ENCODE data around the gene ROPN1.
"Not testable (repeated sequence)": the region's sequence is repeated elsewhere in the genome, so short reads cannot be mapped to it uniquely, and the experiment has no call there.

The ROPN1 gene

DNA sequence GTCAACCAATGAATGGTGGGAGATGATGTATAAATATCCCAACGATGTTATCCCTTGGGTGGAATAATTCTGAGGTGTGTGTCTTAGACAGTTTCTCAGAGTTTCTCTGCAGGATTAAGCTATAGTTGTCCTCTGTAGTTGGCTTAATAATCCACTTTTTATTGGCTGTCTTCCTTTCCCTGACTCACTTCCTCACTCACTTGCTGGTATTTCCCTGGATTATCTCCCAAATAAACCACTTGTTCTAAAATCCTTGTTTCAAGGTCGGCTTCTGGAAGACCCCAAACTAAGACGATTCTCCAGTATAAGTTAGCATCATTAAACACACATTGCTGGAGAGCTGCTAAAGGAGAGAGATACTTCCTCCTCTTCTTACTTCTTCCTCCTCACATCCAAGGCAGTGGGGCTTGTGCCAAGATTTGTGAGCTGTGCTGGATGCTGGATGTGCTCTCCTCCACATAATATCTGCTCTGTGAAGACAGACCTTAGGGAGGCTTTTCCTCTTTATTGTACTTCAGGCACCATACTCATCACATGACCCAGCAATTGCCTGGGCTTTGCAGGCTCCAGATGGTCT, 22.5 kb upstream of the ROPN1 start:
- TF ChIP-seq, protein P1, sequence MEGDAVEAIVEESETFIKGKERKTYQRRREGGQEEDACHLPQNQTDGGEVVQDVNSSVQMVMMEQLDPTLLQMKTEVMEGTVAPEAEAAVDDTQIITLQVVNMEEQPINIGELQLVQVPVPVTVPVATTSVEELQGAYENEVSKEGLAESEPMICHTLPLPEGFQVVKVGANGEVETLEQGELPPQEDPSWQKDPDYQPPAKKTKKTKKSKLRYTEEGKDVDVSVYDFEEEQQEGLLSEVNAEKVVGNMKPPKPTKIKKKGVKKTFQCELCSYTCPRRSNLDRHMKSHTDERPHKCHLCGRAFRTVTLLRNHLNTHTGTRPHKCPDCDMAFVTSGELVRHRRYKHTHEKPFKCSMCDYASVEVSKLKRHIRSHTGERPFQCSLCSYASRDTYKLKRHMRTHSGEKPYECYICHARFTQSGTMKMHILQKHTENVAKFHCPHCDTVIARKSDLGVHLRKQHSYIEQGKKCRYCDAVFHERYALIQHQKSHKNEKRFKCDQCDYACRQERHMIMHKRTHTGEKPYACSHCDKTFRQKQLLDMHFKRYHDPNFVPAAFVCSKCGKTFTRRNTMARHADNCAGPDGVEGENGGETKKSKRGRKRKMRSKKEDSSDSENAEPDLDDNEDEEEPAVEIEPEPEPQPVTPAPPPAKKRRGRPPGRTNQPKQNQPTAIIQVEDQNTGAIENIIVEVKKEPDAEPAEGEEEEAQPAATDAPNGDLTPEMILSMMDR (IDR thresholded peaks at IDR 0.05; ENCODE audit: insufficient read depth, low read depth, low read length, missing control alignments), result no peak

DNA sequence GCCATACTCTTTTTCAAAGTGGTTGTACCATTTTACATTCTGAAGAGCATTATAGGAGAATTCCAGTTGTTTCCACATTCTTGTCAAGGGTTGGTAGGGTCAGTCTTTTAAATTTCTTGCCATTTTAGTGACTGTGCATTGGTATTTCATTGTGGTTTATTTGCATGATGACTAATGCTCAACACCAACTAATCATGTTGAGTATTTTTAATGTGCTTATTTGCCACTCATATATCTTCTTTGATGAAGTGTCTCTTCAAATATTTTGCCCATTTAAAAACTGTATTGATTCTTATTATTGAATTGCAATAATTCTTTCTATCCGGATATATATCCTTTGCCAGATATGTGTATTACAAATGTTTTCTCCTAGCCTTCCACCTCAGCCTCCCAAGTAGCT, 16.4 kb upstream of the ROPN1 start:
- DNase-seq (ENCODE audit: low read depth); H3K4me3 ChIP-seq (ENCODE audit: low read length): not testable (repeated sequence)

More for the DNA sequence above, 22.5 kb upstream of the ROPN1 start:
- DNase-seq (ENCODE audit: low read depth), result no peak
- no peak overlapping the region for H3K4me3 ChIP-seq (ENCODE audit: low read length)

DNA sequence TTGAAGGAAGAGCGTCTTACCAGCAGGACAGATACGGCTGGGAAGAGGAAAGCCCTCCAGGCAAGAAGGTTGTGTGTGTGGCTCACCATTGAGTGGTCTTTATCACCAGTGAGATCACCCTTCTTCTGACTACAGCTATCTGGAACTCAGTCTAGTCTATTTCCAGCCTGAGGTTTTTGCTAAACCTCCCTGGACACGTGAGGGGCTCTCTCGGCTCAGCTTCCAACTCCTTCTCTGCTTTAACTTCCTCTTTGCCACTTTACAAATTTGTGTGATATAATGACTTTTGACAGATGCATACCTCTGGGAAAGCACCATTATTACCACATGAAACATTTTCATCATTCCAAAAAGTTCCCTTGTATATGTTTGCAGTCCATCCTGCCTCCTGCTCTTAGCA, 15.3 kb upstream of the ROPN1 start:
- no peak overlapping the region for H3K4me3 ChIP-seq (ENCODE audit: low read length)
- TF ChIP-seq, protein P1 (IDR thresholded peaks at IDR 0.05; ENCODE audit: insufficient read depth, low read depth, low read length, missing control alignments), result no peak
- DNase-seq (ENCODE audit: low read depth), result no peak

DNA sequence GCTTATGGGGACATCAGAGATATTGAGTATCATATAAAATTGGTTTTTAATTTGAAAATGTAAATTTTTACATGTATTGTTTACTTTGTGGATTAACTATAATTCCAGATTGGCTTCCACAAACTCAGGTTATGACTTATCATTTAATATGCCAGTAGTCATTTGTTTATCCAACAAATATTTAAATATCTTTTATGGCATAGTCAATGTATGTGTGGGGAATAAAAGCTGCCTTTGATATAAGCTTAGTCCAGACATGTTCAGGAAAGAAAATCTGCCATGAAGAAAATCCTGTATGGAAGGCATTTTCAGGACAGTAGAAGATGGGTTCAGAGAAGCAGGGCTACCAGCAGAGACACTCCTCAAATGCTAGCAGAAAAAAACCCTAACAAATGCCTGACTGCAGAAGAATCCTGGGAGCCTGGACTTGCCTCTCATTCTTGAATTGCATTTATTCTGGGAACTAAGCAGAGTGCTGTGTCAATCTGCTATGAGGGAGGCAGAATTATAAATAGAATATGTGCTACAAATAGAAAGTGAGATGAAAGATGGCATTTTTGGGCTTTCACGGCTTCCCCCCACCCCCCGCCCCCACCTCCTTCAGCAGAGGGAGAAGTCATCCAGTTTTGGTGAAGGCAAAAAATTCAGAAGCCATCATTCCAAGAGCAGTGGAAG, 10.6 kb upstream of the ROPN1 start:
- not testable (repeated sequence) for H3K4me3 ChIP-seq (ENCODE audit: low read length); DNase-seq (ENCODE audit: low read depth)

DNA sequence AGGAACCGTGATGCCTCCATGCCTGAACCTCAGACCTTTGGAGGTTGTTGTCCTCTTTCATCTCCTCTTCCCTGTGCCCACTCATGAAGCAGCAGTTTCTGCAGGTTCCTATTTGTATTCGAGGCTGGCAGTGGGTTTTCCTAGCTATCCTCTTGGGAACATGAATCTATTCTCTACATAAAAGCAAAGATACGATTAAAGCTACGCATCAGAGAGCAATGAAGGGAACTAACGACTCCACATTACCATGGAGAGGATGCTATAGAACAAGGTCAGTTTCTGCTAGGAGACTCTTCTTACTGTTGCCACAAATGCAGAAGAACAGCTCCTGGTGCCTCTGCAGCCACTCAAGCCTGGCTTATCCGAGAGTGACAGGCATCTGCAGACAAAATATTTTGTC, 9.4 kb upstream of the ROPN1 start:
- DNase-seq (ENCODE audit: low read depth); H3K4me3 ChIP-seq (ENCODE audit: low read length): not testable (repeated sequence)

DNA sequence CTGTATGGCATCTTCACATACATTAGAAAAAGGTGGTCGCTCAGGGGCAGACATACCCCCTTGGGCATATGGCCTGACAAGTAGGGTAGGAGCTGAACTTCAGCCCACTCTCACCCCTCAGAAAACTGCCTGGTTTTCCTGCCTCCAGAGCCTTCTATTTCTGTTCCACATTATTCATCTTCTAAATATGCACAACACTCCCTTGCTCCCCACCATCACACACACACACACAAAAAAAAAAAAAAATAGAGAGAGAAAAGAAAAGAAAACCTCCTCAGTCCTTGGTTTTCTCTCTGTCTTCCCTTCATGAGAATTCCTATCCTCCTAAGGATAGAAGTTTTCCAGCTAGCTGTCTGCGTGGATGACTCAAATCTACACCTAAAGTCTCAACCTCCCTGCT, 5.6 kb upstream of the ROPN1 start:
- TF ChIP-seq, protein P1 (IDR thresholded peaks at IDR 0.05; ENCODE audit: insufficient read depth, low read depth, low read length, missing control alignments), result no peak
- no peak overlapping the region for H3K4me3 ChIP-seq (ENCODE audit: low read length)
- DNase-seq (ENCODE audit: low read depth), result no peak

DNA sequence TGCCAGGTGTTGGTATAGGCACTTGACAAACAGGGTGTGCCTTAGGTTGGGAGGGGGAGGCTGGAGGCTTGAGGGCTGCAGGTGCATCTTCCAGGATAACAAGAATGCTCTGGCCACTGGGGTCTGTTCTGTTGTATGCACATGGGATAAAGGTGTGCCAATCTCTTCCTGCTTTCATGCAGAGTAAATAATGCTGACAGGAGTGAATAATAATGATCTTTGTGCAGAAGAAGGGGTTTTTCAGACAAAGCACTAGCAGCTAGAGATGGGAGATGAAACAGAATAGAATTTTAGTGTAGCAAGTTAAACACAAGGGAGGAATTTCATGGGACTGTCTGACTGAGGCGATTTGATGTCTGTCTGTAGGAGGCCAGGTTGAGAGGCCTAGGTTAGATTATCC, 1.9 kb upstream of the ROPN1 start:
- no peak overlapping the region for H3K4me3 ChIP-seq (ENCODE audit: low read length)
- DNase-seq (ENCODE audit: low read depth), result no peak
- TF ChIP-seq, protein P1 (IDR thresholded peaks at IDR 0.05; ENCODE audit: insufficient read depth, low read depth, low read length, missing control alignments), result no peak

DNA sequence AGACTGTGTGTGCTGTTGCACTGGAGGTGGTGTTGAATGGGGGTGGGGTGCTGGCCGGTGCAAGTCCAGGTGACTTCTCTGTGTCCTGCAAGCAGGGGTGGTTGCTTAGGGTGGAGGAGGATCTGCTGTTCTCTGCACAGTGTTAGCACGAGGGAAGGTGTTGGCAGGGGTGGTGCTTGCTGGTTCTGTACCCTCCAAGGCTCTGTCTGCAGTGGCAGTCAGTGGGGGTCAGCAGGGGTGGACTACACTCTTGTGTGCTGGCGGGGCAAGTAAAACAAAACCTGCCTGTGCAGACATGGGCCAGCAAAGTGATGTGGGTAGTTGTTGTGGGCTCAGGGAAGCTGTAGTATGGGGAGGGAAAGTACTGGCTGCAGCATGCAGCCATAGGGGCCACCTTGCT, 5.5 kb downstream of the ROPN1 start:
- TF ChIP-seq, protein P1 (IDR thresholded peaks at IDR 0.05; ENCODE audit: insufficient read depth, low read depth, low read length, missing control alignments), result no peak
- DNase-seq (ENCODE audit: low read depth), result no peak

More for the DNA sequence above, 5.5 kb downstream of the ROPN1 start:
- H3K4me3 ChIP-seq (ENCODE audit: low read length), result no peak overlapping the region
